Neural cell (in vitro differentiated cells): ENCODE measurements around the gene DUSP28.

Experiments used
- EP300 ChIP-seq: fragments of 450-650 bp; conservative IDR thresholded peaks from 2 replicates; pipeline ENCODE4 v1.6.1; 2014; ENCODE audit warnings: antibody characterized with exemption, mild to moderate bottlenecking, moderate library complexity; ENCODE audit not compliant: poor library complexity, severe bottlenecking
- EZH2 ChIP-seq: fragments of 200-600, 300-800 bp; shearing (Covaris generic), sonication (generic); IDR thresholded peaks from 2 replicates; pipeline ENCODE4 v1.6.1; 2014; ENCODE audit warnings: antibody characterized with exemption, low read length, borderline replicate concordance, mild to moderate bottlenecking; ENCODE audit not compliant: insufficient read depth, poor library complexity, severe bottlenecking
- MXI1 ChIP-seq: fragments of 450-650 bp; conservative IDR thresholded peaks from 2 replicates; pipeline ENCODE4 v1.6.1; 2014; ENCODE audit warnings: antibody characterized with exemption, mild to moderate bottlenecking; ENCODE audit not compliant: poor library complexity, severe bottlenecking
- POLR2AphosphoS5 ChIP-seq: IDR thresholded peaks from 2 replicates; pipeline ENCODE4 v1.6.1; 2012
- RAD21 ChIP-seq: fragments of 450-650 bp; conservative IDR thresholded peaks from 2 replicates; pipeline ENCODE4 v1.6.1; 2014; ENCODE audit warnings: antibody characterized with exemption, mild to moderate bottlenecking, moderate library complexity
- SMC3 ChIP-seq: fragments of 450-650 bp; conservative IDR thresholded peaks from 2 replicates; pipeline ENCODE4 v1.6.1; 2014; ENCODE audit warnings: antibody characterized with exemption, mild to moderate bottlenecking, moderate library complexity; ENCODE audit not compliant: poor library complexity
- TAF1 ChIP-seq: IDR thresholded peaks from 2 replicates; pipeline ENCODE4 v1.6.1; 2012; ENCODE audit warnings: low read depth
- TF ChIP-seq, protein P1 (sequence below): fragments of 450-650 bp; IDR thresholded peaks from 2 replicates; pipeline ENCODE4 v1.5.1; 2014; ENCODE audit warnings: antibody characterized with exemption, mild to moderate bottlenecking, moderate library complexity; ENCODE audit not compliant: poor library complexity, severe bottlenecking
- TF ChIP-seq, protein P2 (sequence below): IDR thresholded peaks from 2 replicates; pipeline ENCODE4 v1.6.1; 2012; ENCODE audit warnings: borderline replicate concordance

DNA sequence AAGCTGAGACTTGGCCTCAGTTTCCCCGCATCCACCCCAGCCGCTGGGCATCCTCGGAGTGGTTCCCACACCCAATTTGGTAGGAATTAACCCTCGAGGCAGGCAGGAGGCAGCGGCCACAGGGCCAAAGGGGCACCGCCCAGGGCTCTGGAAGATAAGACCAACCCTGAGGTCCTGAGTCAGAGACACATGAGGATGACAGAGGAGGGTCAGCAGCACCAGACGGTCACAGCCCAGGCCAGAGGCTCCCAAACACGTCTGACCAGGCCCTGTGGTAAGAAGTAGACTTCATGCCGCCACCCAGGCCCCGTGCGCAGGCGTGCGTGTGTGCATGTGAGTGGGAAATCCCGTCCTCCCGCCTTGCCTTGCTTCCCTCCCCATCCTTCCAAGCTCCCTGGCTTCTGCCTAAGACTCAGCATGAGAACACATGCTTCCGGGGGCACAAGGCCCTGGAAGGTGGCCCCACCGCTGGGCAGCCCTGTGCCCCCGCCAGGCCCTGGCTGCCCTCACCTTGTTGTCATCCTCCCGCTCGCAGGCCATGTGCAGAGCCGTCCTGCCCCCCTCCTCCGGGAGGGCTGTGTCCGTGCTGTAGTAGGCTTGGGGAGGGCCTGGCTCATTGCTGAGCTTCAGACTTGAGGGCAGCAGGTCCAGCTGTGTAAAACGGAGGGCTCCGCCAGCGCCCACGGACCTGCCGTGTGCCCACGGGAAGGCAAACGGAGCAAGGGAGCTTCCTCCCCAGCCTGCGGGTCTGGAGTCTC, 48.6 kb upstream of the DUSP28 start:
- TF ChIP-seq, protein P1, sequence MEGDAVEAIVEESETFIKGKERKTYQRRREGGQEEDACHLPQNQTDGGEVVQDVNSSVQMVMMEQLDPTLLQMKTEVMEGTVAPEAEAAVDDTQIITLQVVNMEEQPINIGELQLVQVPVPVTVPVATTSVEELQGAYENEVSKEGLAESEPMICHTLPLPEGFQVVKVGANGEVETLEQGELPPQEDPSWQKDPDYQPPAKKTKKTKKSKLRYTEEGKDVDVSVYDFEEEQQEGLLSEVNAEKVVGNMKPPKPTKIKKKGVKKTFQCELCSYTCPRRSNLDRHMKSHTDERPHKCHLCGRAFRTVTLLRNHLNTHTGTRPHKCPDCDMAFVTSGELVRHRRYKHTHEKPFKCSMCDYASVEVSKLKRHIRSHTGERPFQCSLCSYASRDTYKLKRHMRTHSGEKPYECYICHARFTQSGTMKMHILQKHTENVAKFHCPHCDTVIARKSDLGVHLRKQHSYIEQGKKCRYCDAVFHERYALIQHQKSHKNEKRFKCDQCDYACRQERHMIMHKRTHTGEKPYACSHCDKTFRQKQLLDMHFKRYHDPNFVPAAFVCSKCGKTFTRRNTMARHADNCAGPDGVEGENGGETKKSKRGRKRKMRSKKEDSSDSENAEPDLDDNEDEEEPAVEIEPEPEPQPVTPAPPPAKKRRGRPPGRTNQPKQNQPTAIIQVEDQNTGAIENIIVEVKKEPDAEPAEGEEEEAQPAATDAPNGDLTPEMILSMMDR = no peak
- no peak for TF ChIP-seq MXI1
- no peak for TF ChIP-seq RAD21
- no peak for TF ChIP-seq POLR2AphosphoS5
- no peak for TF ChIP-seq EP300
- no peak for TF ChIP-seq TAF1
- TF ChIP-seq EZH2 = no peak
- TF ChIP-seq, protein P2, sequence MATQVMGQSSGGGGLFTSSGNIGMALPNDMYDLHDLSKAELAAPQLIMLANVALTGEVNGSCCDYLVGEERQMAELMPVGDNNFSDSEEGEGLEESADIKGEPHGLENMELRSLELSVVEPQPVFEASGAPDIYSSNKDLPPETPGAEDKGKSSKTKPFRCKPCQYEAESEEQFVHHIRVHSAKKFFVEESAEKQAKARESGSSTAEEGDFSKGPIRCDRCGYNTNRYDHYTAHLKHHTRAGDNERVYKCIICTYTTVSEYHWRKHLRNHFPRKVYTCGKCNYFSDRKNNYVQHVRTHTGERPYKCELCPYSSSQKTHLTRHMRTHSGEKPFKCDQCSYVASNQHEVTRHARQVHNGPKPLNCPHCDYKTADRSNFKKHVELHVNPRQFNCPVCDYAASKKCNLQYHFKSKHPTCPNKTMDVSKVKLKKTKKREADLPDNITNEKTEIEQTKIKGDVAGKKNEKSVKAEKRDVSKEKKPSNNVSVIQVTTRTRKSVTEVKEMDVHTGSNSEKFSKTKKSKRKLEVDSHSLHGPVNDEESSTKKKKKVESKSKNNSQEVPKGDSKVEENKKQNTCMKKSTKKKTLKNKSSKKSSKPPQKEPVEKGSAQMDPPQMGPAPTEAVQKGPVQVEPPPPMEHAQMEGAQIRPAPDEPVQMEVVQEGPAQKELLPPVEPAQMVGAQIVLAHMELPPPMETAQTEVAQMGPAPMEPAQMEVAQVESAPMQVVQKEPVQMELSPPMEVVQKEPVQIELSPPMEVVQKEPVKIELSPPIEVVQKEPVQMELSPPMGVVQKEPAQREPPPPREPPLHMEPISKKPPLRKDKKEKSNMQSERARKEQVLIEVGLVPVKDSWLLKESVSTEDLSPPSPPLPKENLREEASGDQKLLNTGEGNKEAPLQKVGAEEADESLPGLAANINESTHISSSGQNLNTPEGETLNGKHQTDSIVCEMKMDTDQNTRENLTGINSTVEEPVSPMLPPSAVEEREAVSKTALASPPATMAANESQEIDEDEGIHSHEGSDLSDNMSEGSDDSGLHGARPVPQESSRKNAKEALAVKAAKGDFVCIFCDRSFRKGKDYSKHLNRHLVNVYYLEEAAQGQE = no peak
- no peak for TF ChIP-seq SMC3
